ENCODE measurements around the gene CRAMP1.

DNA sequence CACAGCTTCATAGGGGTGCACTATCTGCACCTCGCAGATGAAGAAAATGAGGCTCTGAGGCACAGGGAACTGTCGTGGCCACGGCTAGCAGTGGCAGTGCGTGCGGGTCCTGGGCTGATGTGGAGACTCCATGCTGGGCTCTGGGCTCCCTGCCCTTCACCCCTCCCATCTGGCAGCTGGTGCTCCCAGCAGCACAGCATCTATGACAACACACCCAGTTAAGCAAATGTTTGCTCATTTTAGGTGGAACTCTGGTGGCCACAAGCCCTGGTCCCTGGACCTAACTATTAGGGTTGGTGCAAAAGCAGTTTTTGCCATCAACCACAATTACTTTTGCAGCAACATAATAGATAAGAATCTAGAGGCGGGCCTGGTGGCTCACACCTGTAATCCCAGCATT lies 31.2 kb upstream of the CRAMP1 start:
- TF ChIP-seq, protein P1, sequence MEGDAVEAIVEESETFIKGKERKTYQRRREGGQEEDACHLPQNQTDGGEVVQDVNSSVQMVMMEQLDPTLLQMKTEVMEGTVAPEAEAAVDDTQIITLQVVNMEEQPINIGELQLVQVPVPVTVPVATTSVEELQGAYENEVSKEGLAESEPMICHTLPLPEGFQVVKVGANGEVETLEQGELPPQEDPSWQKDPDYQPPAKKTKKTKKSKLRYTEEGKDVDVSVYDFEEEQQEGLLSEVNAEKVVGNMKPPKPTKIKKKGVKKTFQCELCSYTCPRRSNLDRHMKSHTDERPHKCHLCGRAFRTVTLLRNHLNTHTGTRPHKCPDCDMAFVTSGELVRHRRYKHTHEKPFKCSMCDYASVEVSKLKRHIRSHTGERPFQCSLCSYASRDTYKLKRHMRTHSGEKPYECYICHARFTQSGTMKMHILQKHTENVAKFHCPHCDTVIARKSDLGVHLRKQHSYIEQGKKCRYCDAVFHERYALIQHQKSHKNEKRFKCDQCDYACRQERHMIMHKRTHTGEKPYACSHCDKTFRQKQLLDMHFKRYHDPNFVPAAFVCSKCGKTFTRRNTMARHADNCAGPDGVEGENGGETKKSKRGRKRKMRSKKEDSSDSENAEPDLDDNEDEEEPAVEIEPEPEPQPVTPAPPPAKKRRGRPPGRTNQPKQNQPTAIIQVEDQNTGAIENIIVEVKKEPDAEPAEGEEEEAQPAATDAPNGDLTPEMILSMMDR (IDR thresholded peaks at IDR 0.05): no peak
- no peak for TF ChIP-seq POLR2A (IDR thresholded peaks at IDR 0.05)
